SIG-M5 treated with dmso at 0.1 percent for 504 hours (cell line): ENCODE measurements around the gene PHF3.

Experiments used
- DNase-seq: peaks from one replicate; lab custom pipeline; 2025; ENCODE audit not compliant: unreplicated experiment; lab: John Stamatoyannopoulos, UW

Gene PHF3, protein sequence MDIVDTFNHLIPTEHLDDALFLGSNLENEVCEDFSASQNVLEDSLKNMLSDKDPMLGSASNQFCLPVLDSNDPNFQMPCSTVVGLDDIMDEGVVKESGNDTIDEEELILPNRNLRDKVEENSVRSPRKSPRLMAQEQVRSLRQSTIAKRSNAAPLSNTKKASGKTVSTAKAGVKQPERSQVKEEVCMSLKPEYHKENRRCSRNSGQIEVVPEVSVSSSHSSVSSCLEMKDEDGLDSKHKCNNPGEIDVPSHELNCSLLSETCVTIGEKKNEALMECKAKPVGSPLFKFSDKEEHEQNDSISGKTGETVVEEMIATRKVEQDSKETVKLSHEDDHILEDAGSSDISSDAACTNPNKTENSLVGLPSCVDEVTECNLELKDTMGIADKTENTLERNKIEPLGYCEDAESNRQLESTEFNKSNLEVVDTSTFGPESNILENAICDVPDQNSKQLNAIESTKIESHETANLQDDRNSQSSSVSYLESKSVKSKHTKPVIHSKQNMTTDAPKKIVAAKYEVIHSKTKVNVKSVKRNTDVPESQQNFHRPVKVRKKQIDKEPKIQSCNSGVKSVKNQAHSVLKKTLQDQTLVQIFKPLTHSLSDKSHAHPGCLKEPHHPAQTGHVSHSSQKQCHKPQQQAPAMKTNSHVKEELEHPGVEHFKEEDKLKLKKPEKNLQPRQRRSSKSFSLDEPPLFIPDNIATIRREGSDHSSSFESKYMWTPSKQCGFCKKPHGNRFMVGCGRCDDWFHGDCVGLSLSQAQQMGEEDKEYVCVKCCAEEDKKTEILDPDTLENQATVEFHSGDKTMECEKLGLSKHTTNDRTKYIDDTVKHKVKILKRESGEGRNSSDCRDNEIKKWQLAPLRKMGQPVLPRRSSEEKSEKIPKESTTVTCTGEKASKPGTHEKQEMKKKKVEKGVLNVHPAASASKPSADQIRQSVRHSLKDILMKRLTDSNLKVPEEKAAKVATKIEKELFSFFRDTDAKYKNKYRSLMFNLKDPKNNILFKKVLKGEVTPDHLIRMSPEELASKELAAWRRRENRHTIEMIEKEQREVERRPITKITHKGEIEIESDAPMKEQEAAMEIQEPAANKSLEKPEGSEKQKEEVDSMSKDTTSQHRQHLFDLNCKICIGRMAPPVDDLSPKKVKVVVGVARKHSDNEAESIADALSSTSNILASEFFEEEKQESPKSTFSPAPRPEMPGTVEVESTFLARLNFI (N-terminal part only)

DNA sequence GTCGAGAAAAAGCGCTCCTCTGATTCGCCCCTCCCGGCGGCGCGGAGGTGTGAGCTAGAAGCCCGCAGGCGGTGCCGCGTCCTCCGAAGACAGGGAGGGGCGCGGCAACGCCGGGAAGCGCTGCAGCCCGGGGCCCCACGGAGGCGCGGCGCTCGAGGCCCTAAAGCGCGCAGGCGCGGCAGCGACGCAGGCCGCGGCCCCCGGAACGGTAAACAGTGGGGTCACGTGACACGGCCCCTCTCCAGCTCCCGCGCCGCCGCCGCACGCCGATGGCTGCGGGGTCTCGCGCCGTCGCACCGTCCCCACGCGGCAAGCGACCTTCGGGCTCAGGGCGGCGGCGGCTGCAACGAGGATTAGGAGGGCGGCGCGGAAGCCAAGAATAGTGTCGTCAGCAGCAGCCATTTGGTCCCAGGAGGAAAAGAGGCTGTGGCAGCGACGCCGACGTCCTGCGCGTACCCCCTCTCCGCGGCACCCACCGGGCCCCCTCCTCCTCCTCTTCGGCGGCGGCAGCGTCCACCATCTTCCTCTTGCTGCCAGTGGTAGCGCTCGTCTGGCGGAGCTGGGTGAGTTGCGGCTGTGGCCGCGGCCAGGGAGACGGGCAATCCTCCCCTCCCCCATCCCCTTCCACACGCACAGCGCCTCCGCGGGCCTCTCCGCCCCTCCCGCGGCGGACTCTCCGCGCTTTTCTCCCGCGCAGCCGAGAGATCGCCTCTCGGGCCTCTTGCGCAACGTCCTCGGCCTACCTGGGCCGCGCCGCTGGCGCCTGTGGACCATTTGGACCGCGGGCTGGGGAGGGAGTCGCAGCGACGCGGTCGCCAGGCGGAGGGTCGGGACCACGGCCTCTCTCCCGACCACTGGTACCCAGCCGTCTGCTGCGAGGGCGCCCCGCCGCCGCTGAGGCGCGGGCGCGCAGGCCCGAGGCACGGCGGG lies at the start of gene PHF3:
Gene PHF3 (plus strand): TSS at position 215 of the 930 bp plus-strand sequence. CDS start 10,750 bp downstream, outside the sequence.
- DNase-seq, result peak; percentile 82

DNA sequence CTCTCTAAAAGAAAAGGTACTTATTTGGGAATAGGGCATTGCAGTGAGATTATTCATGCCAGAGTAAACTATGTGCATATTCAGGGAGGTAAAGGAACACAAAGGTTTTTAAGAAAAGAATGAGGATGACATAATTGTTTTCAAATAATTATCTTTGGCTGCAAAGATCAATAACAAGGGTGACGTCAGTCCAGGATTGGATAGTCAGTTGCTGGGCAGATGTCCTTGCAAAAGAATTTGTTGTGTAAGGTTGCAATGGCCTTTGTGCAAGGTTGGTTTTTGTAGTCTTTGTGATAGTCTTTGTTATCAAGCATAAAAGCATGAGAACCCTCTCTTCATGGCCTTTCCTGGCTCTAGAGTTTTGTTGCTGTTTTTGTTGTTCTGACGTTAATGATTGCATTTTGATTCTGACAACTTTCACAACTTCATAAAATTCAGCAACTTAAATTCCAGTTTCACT lies 45.6 kb upstream of the PHF3 start:
- no peak for DNase-seq

DNA sequence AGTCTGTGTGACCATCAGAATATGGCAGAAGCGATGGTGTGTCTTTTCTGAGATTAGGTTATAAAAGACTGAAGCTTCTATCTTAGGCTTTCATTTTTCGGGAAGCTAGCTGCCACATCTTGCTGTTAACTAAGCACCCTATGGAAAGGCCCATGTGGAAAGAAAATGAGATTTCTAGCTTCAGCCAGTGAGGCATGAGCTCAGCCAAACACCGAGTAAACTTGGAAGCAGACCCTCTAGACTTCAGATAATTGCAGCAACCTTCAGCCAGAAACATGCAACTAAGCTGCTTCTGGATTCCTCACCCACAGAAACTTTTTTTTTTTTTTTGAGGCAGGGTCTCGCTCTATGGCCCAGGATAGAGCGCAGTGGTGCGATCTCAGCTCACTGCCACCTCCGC lies 42.7 kb upstream of the PHF3 start:
- DNase-seq, result no peak

- DNase-seq, result no peak
These were observed 38.2 kb upstream of the PHF3 start for GRCh38 chr6:63597141-63598048.

DNA sequence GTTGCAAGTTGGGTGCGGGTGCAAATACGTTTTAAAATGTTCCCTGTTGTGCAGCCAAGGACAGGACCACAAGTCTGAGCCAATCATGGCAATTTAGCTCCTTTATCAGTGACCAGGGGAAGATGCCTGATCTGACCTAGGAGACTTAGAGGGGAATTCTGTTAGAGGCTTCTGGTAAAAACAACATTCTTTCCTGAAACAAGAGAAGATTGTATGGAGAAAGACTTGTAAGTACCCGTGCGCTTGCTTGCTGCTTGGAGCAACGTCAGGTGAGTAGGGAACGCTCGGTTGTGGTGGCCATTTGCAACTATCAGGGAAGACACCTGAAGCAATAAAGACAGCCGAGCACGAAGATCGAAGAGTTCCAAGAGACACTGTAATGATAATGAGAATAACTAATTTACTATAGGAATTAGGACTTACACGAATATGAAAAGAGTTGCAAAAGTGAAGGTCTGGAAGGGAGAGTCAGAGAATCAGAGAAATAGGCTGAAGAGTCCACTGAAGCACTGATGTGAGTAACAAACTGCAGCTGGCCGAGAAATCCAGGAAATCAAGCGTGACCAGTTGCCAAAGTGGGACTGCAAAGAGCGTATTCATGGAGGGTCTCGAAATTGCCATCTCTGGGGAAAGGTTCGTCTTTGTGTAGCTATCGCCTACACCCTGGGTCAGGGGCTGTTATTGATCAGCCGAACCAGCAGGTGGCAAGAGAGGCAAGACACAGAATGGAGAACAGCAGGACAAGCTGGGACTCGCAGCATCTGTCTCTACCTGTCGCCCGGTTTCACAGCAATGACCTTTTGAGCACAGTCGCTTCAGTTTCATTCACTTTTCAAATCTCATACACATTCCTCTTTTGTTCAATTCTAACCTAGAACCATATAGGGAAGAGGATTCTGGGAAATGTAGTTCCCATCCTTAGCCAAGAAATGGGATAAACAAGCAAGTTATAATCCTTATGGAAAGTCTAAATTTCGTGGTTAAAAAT lies 37.3 kb upstream of the PHF3 start:
- peak; percentile 78 for DNase-seq

GRCh38 chr6:63599243-63599642 lies 36.4 kb upstream of the PHF3 start:
- no peak for DNase-seq

DNA sequence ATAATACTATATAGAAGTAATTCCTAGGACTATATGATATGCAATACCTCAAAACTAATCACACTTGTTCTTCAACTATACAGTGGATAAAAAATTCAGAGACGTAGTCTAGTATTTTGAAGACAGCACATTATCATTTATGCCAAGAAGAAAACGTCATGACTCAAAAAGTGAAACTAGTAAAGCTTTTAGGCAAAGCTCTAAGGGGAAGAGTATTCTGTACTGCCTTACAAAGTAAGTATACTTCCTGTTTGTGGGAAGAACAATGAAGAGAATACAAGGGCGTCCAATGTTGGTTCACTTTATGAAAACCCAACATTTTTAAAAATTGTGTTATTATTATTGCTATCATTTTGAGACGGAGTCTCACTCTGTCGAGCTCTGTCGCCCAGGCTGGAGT lies 35.5 kb upstream of the PHF3 start:
- no peak for DNase-seq

DNA sequence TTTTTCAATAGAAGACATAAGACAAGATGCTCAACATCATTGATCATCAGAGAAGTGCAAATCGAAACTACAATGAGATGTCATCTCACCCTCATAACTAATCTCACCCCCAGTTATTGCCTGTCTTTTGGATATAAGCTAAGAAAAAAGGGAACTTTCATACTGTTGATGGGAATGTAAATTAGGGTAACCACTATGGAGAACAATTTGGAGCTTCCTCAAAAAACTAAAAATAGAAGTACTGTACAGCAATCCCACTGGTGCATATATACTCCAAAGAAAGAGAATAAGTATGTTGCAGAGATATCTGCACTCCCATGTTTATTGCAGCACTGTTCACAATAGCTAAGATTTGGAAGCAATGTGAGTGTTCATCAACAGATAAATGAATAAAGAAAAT lies 26.4 kb upstream of the PHF3 start:
- DNase-seq, result no peak

DNA sequence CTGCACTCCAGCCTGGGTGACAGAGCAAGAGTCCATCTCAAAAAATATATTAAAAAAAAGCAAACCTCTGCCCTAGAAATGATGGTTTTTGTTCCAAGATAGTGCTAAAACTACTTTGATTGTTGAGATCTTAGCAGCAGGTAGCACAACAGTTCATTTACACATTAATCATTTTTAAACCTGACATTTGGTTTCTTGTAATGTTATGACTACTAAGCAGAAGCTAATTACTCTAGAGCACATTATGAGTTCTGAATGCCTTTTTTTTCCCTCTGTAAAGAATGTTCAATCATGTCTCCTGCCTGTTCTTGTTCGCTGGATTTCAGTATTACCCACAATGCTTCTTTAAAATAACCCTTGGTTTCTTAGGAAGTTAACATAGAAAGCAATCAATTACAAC lies 24.7 kb upstream of the PHF3 start:
- DNase-seq, result no peak

DNA sequence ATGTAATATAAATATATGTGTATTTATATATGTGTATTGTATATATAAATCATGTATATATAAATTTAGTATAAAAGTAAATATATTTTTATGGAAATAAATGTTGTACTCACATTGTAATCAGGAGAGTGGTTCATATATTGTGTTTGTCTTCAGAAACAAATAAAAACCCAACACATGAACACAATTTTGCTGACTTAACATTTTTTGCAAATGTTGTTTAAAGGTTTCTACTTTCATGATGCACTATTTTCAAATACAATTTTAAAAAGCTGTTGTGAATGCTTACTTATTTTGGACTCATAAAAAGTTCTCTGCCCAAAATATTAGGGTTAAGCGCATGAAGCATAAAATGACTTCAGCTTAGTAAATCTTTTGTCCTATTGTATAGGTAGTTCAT lies 24.0 kb upstream of the PHF3 start:
- no peak for DNase-seq

GRCh38 chr6:63615590-63615989 lies 20.0 kb upstream of the PHF3 start:
- no peak for DNase-seq

DNA sequence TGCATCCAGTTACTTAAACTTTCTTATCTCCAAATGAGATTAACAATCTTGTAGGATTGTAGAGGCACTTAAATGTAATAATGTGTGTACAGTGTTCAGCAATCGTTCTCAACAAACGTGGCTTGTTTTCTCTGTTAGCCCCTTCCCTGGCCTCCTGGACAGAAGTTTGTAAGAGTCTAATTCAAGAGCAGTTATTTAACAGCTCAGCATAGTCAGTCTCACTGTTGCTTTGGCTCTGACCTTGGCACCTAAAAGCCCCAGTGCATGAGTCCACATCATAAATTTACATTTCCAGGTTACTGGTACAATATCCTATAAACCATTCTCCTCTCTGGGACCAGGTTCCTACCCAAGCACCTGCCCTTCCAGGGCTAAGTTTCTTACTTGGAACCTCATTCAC lies 11.5 kb upstream of the PHF3 start:
- no peak for DNase-seq

DNA sequence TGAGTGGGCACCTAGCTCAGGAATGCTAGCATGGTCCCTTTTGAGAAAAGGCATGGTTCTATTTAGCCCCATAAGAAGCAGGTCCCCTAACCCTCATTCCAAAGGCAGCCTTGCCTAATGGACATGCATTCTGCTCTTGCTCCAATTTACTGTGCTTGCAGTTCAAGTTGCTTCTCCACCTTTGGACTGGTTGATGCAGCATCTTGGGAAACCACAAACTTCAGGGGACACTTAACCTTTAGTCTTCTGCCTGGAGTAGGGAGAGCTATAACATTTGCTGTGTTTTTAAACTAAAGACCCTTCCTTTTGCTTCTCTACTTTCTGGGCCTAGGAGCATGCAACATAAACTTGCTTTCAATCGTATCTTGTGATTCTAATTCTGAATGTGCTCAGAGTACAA lies 5.1 kb upstream of the PHF3 start:
- DNase-seq, result no peak

GRCh38 chr6:63634630-63635029 lies 972 bp upstream of the PHF3 start:
- peak; percentile 11 for DNase-seq

DNA sequence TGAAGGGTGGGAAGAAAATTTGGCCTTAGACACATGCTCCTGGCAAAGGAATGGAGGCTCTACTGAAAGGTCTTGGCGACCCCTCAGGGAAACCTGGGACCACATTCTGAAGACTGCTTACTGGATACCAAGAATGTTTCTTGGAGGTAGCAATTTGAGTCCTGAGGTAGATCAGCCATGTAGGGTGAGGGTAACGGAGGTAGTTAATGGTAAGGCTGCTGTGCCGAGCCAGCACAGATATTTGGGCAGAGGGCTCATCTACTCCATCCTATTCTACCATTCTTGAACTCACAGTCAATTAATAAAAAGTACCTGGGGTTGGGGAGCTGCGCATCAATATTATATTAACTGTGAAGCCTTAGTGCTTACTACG lies 401 bp upstream of the PHF3 start:
- no peak for DNase-seq

- DNase-seq, result peak; percentile 42
These were observed 968 bp downstream of the PHF3 start for GRCh38 chr6:63636518-63637021.

DNA sequence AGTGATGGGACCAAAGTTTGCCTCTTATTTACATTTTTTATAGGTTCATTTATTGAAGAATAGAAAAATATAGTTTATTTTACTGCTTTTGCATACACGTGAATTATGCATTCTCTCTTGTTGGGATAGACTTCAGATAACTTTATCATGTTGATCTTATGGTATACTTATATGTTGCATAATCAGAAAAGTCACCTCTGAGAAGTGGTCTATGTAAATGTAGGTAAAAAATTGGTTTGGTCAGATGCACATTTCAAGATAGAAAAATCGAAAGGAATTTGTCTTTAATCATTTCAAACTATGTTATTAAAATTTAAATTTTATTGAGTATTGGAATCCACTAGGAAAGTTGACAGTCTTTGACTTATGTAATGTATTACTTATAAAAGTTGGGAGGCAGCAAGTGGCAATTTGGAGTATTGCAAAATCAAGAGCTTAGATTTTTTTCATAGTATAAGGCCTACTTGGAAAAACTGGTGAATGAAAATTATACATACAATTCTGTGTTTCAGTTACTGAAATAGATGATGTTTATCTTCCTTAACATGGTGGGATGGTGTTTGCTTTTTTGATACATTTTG lies 2.4 kb downstream of the PHF3 start:
- peak; percentile 7 for DNase-seq

DNA sequence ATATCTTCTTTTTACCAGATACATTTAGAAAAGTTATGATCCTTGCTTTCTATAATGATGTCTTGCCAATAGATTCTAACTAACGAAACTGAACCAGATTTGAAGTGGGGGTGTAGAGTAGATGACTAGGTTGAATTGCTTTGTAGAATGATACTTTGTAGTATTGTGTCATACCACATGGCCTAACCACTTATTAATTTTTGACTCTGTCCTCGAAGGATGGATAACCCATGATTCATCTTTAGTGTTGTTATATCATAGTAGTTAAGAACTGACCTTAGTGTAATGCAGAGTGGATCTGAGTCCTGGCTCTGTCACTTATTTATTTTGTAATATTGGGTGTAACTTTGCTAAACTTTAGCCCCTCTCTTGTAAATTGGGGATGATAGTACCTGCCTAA lies 4.5 kb downstream of the PHF3 start:
- no peak for DNase-seq
